GM21528 (cell line): Measurements from ENCODE around the gene ABLIM2.

ENCODE experiments used
- ATAC-seq: cut with Tn5 transposase; IDR thresholded peaks from one replicate; pipeline ENCODE4 v1.9.1; 2021; ENCODE audit warnings: mild to moderate bottlenecking, moderate library complexity; ENCODE audit not compliant: unreplicated experiment, low FRiP score

The ABLIM2 gene

GRCh38 chr4:8160572-8160971 is 2.0 kb upstream of the ABLIM2 start:
- no peak for ATAC-seq

GRCh38 chr4:8160233-8160560 is 1.6 kb upstream of the ABLIM2 start:
- no peak for ATAC-seq

GRCh38 chr4:8159537-8160232 is 1.1 kb upstream of the ABLIM2 start:
- no peak for ATAC-seq

- ATAC-seq = no peak
These were observed 486 bp downstream of the ABLIM2 start for GRCh38 chr4:8157944-8158709.

DNA sequence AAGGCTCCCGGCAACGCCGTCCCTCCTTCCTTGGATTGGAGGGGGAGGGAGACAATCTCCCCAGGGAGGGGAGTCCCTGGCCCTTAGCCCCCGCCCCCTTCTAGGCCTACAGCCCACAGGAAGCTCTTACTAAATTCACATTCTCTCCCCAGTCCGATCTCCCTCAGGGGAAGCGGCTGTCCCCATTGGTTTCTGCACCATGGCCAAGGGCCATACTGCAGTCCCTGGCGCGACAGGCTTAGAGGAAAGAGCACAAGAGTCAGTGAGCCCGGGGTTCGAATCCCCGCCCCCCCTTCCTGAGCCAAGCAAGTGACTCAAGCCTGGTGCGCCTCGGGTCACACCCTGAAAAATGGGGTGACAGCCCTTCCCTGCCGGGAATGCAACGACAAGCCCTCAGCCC is 1.1 kb downstream of the ABLIM2 start:
- ATAC-seq = no peak

- ATAC-seq = no peak
These were observed 2.0 kb downstream of the ABLIM2 start for GRCh38 chr4:8156617-8157016.

- ATAC-seq = no peak
These were observed 2.8 kb downstream of the ABLIM2 start for GRCh38 chr4:8155660-8156421.

DNA sequence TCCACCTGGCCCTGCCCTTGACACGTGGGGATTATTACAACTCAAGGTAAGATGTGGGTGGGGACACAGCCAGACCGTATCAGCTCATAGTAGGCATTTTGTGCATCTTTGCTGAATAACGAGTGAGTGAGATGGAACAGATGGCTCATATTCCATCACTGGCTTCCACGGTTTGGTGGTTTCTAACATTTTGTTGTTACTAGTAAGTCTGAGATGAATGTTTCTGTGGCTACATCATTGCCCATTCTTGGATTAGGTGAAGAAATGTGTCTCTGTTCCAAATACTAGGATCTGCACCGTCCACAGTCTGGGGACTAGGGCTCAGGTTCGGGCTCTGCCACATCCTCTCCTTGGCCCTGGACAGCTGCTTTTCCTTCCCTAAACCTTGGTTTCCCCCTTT is 3.6 kb downstream of the ABLIM2 start:
- no peak for ATAC-seq

DNA sequence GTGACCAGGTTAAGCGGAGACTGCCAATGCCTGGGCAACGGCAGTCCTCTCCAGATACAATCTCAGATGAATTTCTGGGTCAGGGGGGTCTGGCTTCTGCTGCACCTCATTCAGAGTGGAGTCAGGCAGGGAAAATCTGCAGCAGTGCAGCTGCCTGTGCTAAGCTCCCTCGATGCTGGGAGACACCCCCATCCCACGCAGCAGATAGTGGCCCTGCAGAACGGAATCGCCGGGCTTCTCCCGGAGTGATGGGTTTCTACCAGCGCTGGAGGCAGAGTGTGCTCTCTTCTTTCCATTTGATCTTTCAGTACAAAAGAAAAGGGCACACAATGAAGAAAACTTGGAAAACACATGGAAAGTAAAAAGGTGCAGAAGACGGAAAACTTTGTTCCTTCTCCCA is 5.2 kb downstream of the ABLIM2 start:
- no peak for ATAC-seq

- no peak for ATAC-seq
These were observed 5.8 kb downstream of the ABLIM2 start for GRCh38 chr4:8152865-8153257.

DNA sequence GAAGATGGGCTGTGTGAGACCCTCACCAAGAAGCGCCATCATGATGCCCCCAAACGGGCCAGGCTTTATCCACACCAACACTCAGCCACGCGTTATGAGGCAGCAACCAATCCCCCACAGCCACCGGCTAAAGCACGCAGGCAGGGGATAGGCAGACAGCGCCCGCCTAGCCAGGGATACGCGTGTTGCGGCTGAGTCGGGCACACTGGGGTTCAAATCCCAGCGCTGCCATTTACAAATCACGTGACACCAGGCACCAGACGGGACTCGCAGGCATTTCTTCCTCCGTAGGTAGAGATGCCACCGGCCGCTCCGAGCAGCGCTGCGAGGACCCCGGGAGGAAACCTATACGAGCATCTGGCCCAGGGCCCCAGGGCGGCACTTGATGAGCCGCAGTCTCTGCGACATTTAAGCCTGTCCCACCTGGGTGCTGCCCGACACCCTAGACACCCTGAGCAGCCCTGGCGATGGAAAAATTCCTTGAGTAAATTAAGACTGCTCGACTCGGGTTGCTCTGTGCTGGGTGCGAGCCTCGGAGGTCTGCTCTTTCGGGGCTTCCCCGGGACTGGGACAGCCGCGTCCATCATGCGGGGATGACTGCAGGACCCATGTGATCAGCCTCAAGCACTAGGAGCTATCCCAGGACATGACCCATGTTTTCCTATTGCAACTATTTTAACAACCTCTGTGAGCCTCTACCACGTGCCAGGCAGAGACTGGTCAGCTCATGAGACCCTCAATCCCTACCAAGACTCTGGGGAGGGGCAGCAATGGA is 6.3 kb downstream of the ABLIM2 start:
- no peak for ATAC-seq

DNA sequence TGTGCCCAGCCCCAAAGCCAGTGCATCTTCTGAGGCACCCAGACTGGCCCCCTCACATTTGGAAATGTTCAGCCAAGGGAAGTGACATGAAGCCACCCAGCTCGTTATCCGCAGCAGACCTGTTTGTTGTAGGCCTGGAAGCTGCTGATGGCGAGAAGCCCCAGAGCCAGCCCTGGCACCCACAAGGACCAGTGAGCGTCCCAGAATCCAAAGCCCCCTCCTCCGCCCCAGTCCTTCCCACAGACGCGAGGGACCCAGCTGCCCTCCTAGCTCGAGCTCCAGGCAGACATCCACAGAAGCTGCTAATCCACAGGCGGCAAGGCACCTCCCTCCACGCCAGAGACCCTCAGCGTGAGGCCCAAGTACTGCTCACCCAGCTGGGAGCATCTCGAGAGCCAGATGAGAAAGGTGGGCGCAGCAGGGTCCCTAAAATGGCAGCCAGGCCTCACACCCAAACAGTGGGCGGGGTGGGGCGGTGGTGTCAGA is 7.4 kb downstream of the ABLIM2 start:
- no peak for ATAC-seq

GRCh38 chr4:8150152-8151090 is 8.2 kb downstream of the ABLIM2 start:
- no peak for ATAC-seq

- ATAC-seq = no peak
These were observed 8.9 kb downstream of the ABLIM2 start for GRCh38 chr4:8149664-8150063.

GRCh38 chr4:8148785-8149435 is 9.7 kb downstream of the ABLIM2 start:
- no peak for ATAC-seq

GRCh38 chr4:8148159-8148558 is 10.5 kb downstream of the ABLIM2 start:
- no peak for ATAC-seq

- no peak for ATAC-seq
These were observed 11.2 kb downstream of the ABLIM2 start for GRCh38 chr4:8147231-8147970.

DNA sequence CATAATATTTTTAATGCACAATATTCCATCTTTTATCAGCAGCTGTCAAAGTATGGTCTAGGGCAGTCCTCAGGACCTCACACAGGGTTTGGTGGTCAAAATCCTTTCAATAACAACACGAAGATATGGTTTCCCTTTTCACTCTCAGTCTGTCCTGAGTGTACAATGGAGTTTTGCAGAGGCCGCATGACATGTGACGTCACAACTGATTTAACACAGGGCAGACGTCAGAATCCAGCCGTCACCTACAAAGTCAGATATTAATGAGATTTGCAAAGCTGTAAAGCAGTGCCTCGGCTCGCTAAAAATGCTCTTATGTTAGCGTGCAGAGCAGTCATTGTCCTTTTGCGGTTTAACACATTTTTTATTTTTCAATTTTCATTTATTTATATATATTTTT is 12.5 kb downstream of the ABLIM2 start:
- no peak for ATAC-seq
